T-helper 2 cell treated with Interferon-gamma antibody and Interleukin-4, amounts not matched to agents 5 μg/mL and 100 μg/mL, for 36 hours (primary cell): ENCODE measurements around the gene CD69.

Experiments
- DNase-seq: peaks from one replicate; pipeline ENCODE4 v3.0.0; 2021; ENCODE audit warnings: low spot score
- H3K27ac Mint-ChIP-seq: one replicate; pipeline ENCODE4 v1.8.0; 2021; ENCODE audit warnings: mild to moderate bottlenecking, mixed read lengths
- H3K27me3 Mint-ChIP-seq: one replicate; pipeline ENCODE4 v1.8.0; 2021; ENCODE audit warnings: low read depth, mixed read lengths
- H3K36me3 Mint-ChIP-seq: one replicate; pipeline ENCODE4 v1.8.0; 2021; ENCODE audit warnings: low read depth, mixed read lengths
- H3K4me1 Mint-ChIP-seq: one replicate; pipeline ENCODE4 v1.8.0; 2021; ENCODE audit warnings: low read depth, mixed read lengths
- H3K4me3 Mint-ChIP-seq: one replicate; pipeline ENCODE4 v1.8.0; 2022; ENCODE audit warnings: mild to moderate bottlenecking, moderate library complexity, mixed read lengths
- H3K9me3 Mint-ChIP-seq: one replicate; pipeline ENCODE4 v1.8.0; 2021; ENCODE audit warnings: mixed read lengths

Gene CD69

GRCh38 chr12:9760120-9760519 is 581 bp downstream of the CD69 start:
- Mint-ChIP-seq H3K4me1 (peaks cover 50% of the 10 kb centered on the region), H3K27ac (peak overlapping the region; percentile 97), H3K27me3 (no peaks in the 10 kb centered on the region), H3K4me3 (peak overlapping the region; percentile 97), H3K9me3 (no peaks in the 10 kb centered on the region), H3K36me3 (peaks cover 49% of the 10 kb centered on the region)
- DNase-seq, result no peak

- H3K36me3 Mint-ChIP-seq, result peaks cover 53% of the 10 kb centered on the region
- no peak for DNase-seq
Measured at GRCh38 chr12:9759694-9760093, 1.0 kb downstream of the CD69 start.

GRCh38 chr12:9758119-9758518 is 2.6 kb downstream of the CD69 start:
- no peak for DNase-seq
- H3K4me1 Mint-ChIP-seq, result peaks cover 57% of the 10 kb centered on the region
- peak overlapping the region; percentile 97 for H3K4me3 Mint-ChIP-seq
- peak overlapping the region; percentile 97 for H3K27ac Mint-ChIP-seq
- H3K36me3 Mint-ChIP-seq, result peaks cover 68% of the 10 kb centered on the region
- no peaks in the 10 kb centered on the region for H3K9me3 Mint-ChIP-seq
- H3K27me3 Mint-ChIP-seq, result no peaks in the 10 kb centered on the region

More at GRCh38 chr12:9759694-9760093, 1.0 kb downstream of the CD69 start:
- Mint-ChIP-seq H3K9me3 (no peaks in the 10 kb centered on the region), H3K4me3 (peak overlapping the region; percentile 97), H3K27me3 (no peaks in the 10 kb centered on the region), H3K4me1 (peaks cover 50% of the 10 kb centered on the region), H3K27ac (peak overlapping the region; percentile 97)

GRCh38 chr12:9757433-9758025 is 3.2 kb downstream of the CD69 start:
- no peak for DNase-seq
- Mint-ChIP-seq H3K36me3 (peaks cover 73% of the 10 kb centered on the region), H3K27me3 (no peaks in the 10 kb centered on the region), H3K27ac (peak overlapping the region; percentile 97), H3K4me3 (peak overlapping the region; percentile 97), H3K9me3 (no peaks in the 10 kb centered on the region), H3K4me1 (peaks cover 61% of the 10 kb centered on the region)

- H3K9me3 Mint-ChIP-seq, result no peaks in the 10 kb centered on the region
- DNase-seq, result no peak
- H3K4me3 Mint-ChIP-seq, result peak overlapping the region; percentile 97
- H3K4me1 Mint-ChIP-seq, result peaks cover 56% of the 10 kb centered on the region
- peaks cover 76% of the 10 kb centered on the region for H3K36me3 Mint-ChIP-seq
- H3K27me3 Mint-ChIP-seq, result no peaks in the 10 kb centered on the region
- peak overlapping the region; percentile 97 for H3K27ac Mint-ChIP-seq
Measured at GRCh38 chr12:9756706-9757105, 4.0 kb downstream of the CD69 start.

GRCh38 chr12:9756170-9756569 is 4.5 kb downstream of the CD69 start:
- Mint-ChIP-seq H3K36me3 (peaks cover 78% of the 10 kb centered on the region), H3K27ac (peak overlapping the region; percentile 97), H3K4me1 (peaks cover 55% of the 10 kb centered on the region), H3K4me3 (peak overlapping the region; percentile 97), H3K9me3 (no peaks in the 10 kb centered on the region), H3K27me3 (no peaks in the 10 kb centered on the region)
- no peak for DNase-seq

- Mint-ChIP-seq H3K9me3 (no peaks in the 10 kb centered on the region), H3K27me3 (no peaks in the 10 kb centered on the region), H3K4me1 (peaks cover 53% of the 10 kb centered on the region), H3K27ac (peak overlapping the region; percentile 64), H3K4me3 (peak overlapping the region; percentile 79), H3K36me3 (peaks cover 78% of the 10 kb centered on the region)
- DNase-seq, result no peak
Measured at GRCh38 chr12:9755567-9755966, 5.1 kb downstream of the CD69 start.

- peak overlapping the region; percentile 64 for H3K27ac Mint-ChIP-seq
- no peak for DNase-seq
- peaks cover 75% of the 10 kb centered on the region for H3K36me3 Mint-ChIP-seq
- no peaks in the 10 kb centered on the region for H3K9me3 Mint-ChIP-seq
- H3K4me3 Mint-ChIP-seq, result peak overlapping the region; percentile 79
- no peaks in the 10 kb centered on the region for H3K27me3 Mint-ChIP-seq
- H3K4me1 Mint-ChIP-seq, result peaks cover 56% of the 10 kb centered on the region
Measured at GRCh38 chr12:9755035-9755434, 5.7 kb downstream of the CD69 start.

GRCh38 chr12:9754099-9754927 is 6.4 kb downstream of the CD69 start:
- H3K4me1 Mint-ChIP-seq, result peaks cover 56% of the 10 kb centered on the region
- H3K27me3 Mint-ChIP-seq, result no peaks in the 10 kb centered on the region
- H3K4me3 Mint-ChIP-seq, result peak overlapping the region; percentile 79
- DNase-seq, result no peak
- H3K9me3 Mint-ChIP-seq, result no peaks in the 10 kb centered on the region
- H3K27ac Mint-ChIP-seq, result peak overlapping the region; percentile 66
- H3K36me3 Mint-ChIP-seq, result peaks cover 69% of the 10 kb centered on the region

GRCh38 chr12:9753498-9753897 is 7.2 kb downstream of the CD69 start:
- Mint-ChIP-seq H3K27me3 (no peaks in the 10 kb centered on the region), H3K27ac (peak overlapping the region; percentile 40), H3K4me1 (peaks cover 59% of the 10 kb centered on the region), H3K36me3 (peaks cover 62% of the 10 kb centered on the region), H3K4me3 (peak overlapping the region; percentile 47), H3K9me3 (no peaks in the 10 kb centered on the region)
- no peak for DNase-seq

- H3K4me1 Mint-ChIP-seq, result peaks cover 59% of the 10 kb centered on the region
- DNase-seq, result no peak
- no peaks in the 10 kb centered on the region for H3K9me3 Mint-ChIP-seq
- peak overlapping the region; percentile 47 for H3K4me3 Mint-ChIP-seq
- peak overlapping the region; percentile 28 for H3K27ac Mint-ChIP-seq
- H3K36me3 Mint-ChIP-seq, result peaks cover 58% of the 10 kb centered on the region
- H3K27me3 Mint-ChIP-seq, result no peaks in the 10 kb centered on the region
Measured at GRCh38 chr12:9753073-9753472, 7.6 kb downstream of the CD69 start.

GRCh38 chr12:9752145-9752933 is 8.4 kb downstream of the CD69 start:
- Mint-ChIP-seq H3K9me3 (no peaks in the 10 kb centered on the region), H3K4me1 (peaks cover 57% of the 10 kb centered on the region), H3K27ac (peak overlapping the region; percentile 64), H3K36me3 (peaks cover 50% of the 10 kb centered on the region), H3K4me3 (peak overlapping the region; percentile 53), H3K27me3 (no peaks in the 10 kb centered on the region)
- no peak for DNase-seq

- no peak for DNase-seq
- peaks cover 53% of the 10 kb centered on the region for H3K4me1 Mint-ChIP-seq
Measured at GRCh38 chr12:9751204-9752144, 9.2 kb downstream of the CD69 start.

More at GRCh38 chr12:9751204-9752144, 9.2 kb downstream of the CD69 start:
- Mint-ChIP-seq H3K9me3 (no peaks in the 10 kb centered on the region), H3K27ac (peak overlapping the region; percentile 64), H3K4me3 (peak overlapping the region; percentile 47), H3K36me3 (peaks cover 43% of the 10 kb centered on the region), H3K27me3 (no peaks in the 10 kb centered on the region)
